Measurements from ENCODE around the gene CCNJL.
A peak's percentile ranks its signal among the peaks of the same experiment; 100 is the strongest.

CCNJL gene

DNA sequence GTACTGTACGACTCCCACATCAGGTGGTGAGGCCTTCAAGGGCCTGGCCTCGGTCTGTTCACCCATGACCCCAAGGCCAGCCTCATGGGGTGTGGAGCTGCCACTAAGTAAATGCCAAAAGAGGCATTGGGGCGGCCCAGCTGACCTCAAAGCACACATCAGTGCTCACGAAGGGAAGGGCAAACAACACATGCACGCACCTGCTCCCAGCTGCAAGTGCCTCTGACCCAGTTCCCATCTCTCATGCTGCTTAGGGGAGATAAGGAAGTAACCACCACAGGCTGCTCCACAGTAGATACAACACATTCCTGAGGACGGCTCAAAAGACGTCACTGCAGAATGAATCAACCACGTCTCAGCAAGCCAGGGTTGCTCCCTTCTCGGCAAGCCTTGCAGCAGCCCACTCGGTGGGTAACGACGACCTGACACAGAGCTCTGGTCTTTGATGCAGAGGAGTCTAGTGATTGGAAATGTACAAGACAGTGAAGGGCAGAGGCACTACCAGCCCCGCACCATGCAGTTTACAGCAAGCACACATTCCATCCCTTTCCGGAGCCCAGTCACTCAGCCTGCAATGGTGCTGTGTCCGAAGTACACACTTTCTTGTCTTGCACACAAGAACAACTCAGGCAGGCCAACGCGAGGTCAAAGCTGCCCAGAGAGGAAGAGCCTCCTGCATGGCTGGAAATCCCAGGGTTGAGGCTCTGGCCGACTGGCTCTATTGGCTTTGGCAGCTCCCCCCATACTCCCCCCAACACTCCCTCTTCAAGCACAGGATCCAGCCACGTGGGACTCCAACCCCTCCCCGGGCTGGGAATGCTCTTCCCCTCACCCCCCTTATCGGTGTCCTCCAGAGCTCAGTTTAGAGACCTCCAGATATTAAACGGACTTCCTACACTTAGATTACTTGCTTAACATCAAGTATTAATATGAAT lies 51.2 kb downstream of the CCNJL start:
- TF ChIP-seq, protein P1, sequence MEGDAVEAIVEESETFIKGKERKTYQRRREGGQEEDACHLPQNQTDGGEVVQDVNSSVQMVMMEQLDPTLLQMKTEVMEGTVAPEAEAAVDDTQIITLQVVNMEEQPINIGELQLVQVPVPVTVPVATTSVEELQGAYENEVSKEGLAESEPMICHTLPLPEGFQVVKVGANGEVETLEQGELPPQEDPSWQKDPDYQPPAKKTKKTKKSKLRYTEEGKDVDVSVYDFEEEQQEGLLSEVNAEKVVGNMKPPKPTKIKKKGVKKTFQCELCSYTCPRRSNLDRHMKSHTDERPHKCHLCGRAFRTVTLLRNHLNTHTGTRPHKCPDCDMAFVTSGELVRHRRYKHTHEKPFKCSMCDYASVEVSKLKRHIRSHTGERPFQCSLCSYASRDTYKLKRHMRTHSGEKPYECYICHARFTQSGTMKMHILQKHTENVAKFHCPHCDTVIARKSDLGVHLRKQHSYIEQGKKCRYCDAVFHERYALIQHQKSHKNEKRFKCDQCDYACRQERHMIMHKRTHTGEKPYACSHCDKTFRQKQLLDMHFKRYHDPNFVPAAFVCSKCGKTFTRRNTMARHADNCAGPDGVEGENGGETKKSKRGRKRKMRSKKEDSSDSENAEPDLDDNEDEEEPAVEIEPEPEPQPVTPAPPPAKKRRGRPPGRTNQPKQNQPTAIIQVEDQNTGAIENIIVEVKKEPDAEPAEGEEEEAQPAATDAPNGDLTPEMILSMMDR (conservative IDR thresholded peaks at IDR 0.05; ENCODE audit: control insufficient read depth, insufficient read depth, low read depth, low read length) = no peak
- peak; percentile 24 for DNase-seq (ENCODE audit: low read depth)
- no peak overlapping the region for H3K4me3 ChIP-seq (ENCODE audit: control insufficient read depth, low read depth, low read length)

DNA sequence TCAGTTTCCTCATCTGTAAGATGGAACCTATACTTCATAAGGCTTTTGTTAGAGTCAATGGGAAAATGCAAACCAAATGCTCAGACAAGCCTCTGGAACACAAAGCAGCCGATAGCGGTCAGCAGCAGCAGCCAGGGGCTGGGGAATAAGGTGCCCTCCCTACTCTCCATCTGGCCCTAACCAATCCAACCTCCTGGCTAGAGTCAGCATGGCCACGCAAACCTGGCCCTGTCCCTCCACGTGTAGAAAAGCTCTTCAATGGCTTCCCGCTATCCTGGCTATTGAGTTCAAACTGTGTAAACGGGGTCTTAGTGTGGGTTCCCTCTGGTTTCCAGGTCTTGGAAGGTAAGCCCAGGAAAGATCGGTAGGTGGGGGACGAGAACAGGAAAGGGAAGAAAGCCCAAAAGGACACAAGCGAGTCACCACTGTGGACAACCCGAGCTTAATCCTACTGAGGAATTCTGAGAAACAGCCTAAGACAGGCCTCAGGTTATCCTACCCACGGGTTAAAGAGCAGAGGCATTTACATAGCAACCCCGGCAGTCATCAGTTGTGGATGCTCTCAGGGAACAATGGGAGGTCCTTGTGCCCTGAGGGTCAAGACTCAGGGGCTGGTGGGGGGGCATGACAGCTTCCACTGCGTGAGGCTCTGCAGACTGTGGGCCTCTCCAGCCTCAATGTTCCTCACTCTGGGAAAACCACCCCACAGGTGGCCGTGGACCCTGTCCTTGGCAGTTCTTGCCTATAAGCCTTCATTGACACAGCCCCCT lies 52.2 kb downstream of the CCNJL start:
- DNase-seq (ENCODE audit: low read depth) = no peak
- TF ChIP-seq, protein P1 (conservative IDR thresholded peaks at IDR 0.05; ENCODE audit: control insufficient read depth, insufficient read depth, low read depth, low read length) = no peak
- no peak overlapping the region for H3K4me3 ChIP-seq (ENCODE audit: control insufficient read depth, low read depth, low read length)

DNA sequence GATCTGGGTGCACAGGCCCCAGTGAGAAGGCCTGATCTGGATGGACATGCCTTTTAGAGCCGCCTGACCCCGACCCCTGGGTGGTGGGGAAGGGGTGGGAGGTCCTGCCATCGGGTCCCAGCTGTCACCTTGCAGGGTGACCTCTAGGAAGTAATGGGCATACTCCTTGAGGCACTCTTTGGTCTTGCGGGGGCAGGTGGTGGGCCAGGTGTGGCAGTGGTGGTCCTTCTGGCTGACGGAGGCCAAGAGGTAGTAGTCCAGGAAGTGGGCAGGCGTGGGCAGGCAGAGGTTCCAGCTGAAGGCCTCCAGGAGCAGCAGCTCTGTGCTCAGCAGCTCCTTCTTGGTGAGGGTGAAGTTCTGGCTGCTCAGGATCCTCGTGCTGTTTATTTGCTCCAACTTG lies 53.0 kb downstream of the CCNJL start:
- DNase-seq (ENCODE audit: low read depth) = no peak
- H3K4me3 ChIP-seq (ENCODE audit: control insufficient read depth, low read depth, low read length) = no peak overlapping the region
- TF ChIP-seq, protein P1 (conservative IDR thresholded peaks at IDR 0.05; ENCODE audit: control insufficient read depth, insufficient read depth, low read depth, low read length) = no peak

DNA sequence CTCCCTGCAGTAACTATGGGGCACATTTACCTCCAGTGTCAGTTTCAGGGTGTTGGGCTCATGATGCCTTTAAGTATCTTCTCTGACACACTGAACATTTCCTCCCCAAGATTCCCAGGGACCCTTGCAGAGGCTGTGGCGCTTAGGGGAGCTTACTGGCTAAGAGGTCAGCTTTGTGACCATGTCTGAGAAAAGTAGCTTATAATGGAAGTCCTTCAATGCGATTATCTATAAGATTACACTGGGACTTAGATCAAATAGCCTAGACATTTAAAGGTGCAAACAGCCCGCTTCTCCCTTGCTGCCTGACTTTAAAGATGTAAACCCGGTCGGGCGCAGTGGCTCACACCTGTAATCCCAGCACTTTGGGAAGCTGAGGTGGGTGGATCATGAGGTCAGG lies 57.7 kb downstream of the CCNJL start:
- TF ChIP-seq, protein P1 (conservative IDR thresholded peaks at IDR 0.05; ENCODE audit: control insufficient read depth, insufficient read depth, low read depth, low read length) = no peak
- H3K4me3 ChIP-seq (ENCODE audit: control insufficient read depth, low read depth, low read length) = no peak overlapping the region
- no peak for DNase-seq (ENCODE audit: low read depth)

DNA sequence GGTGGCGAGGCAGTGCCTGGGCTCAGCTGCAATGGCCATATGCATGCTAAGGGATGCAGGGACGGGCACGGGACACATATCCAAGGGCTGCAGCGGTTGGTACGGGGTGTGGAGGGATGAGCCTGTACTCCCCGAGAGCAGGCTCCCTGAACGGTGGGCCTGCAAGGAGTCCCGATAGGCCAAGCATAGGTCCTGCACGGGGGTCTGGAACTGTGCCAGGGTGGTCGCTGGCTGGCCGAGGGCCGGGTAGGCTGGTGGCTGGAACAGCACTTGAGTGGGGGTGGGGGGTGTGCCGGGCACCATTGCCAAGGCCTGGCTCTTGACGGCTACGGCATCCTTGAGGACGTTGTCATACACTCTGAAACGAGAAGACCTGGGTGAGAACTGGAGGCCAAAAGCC lies 58.9 kb downstream of the CCNJL start:
- no peak for DNase-seq (ENCODE audit: low read depth)
- H3K4me3 ChIP-seq (ENCODE audit: control insufficient read depth, low read depth, low read length) = no peak overlapping the region
- TF ChIP-seq, protein P1 (conservative IDR thresholded peaks at IDR 0.05; ENCODE audit: control insufficient read depth, insufficient read depth, low read depth, low read length) = no peak

DNA sequence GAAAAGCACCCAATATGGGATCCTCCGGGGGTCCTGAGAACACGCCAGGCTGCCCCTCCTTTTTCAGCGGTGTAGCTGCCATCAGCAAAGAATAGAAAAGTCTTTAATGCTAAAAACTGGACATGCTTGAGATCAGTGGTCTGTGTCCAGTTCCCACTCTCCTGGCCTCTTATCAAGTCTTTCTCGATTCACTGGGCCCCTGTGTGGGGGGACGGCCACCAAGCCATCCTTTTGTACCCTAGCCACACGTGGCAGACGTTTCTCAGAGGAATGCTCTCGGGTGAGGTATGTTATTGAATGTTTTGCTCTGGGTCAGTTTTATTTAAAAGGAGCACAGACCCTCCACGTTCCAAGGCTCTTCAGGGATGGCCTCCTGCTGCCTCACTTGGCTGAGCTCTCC lies 59.4 kb downstream of the CCNJL start:
- TF ChIP-seq, protein P1 (conservative IDR thresholded peaks at IDR 0.05; ENCODE audit: control insufficient read depth, insufficient read depth, low read depth, low read length) = no peak
- DNase-seq (ENCODE audit: low read depth) = no peak
- no peak overlapping the region for H3K4me3 ChIP-seq (ENCODE audit: control insufficient read depth, low read depth, low read length)
